CD14-positive monocyte (primary cell): Measurements from ENCODE around the gene AAR2. TPM values are rescaled to one million over a fixed set of nuclear protein-coding genes. Genes with fewer than 3 reads are reported as not detected.

Source experiments
- DNase-seq, 3 donors: peaks; one replicate each; pipeline ENCODE4 v3.0.0-alpha.2; 2011 to 2022
- H2AFZ ChIP-seq: 2 replicates; pipeline ENCODE4 v1.6.0; 2012; ENCODE audit warnings: mild to moderate bottlenecking, low read depth, low read length, inconsistent platforms; ENCODE audit not compliant: insufficient read depth, poor library complexity, severe bottlenecking
- H3K27ac ChIP-seq, 2 donors: 1 replicate in 1 of 2; 2 replicates in 1 of 2; pipeline ENCODE4 v1.5.1; 2012 to 2013; ENCODE audit warnings: low read length in 2 of 2, control low read depth in 1 of 2, inconsistent platforms in 1 of 2, low read depth in 1 of 2, mild to moderate bottlenecking in 1 of 2
- H3K27me3 ChIP-seq, 2 donors: one replicate each; pipeline versions ENCODE4 v1.6.0 to v1.6.1; 2011 to 2013; ENCODE audit warnings: low read length in 2 of 2; ENCODE audit not compliant: control insufficient read depth in 2 of 2, insufficient read depth in 2 of 2
- H3K36me3 ChIP-seq, 2 donors: replicated peaks in 1 of 2; 1 replicate in 1 of 2; 2 replicates in 1 of 2; pipeline versions ENCODE4 v1.5.1 to v1.6.1; 2012 to 2013; ENCODE audit warnings: low read length in 2 of 2, control low read depth in 1 of 2, inconsistent platforms in 1 of 2, mild to moderate bottlenecking in 1 of 2; ENCODE audit not compliant: insufficient read depth in 2 of 2, control insufficient read depth in 1 of 2
- H3K4me1 ChIP-seq, 2 donors: 1 replicate in 1 of 2; 2 replicates in 1 of 2; pipeline versions ENCODE4 v1.5.1 to v1.6.1; 2012 to 2013; ENCODE audit warnings: low read length in 2 of 2, control low read depth in 1 of 2, inconsistent platforms in 1 of 2, mild to moderate bottlenecking in 1 of 2, moderate library complexity in 1 of 2; ENCODE audit not compliant: insufficient read depth in 2 of 2, control insufficient read depth in 1 of 2
- H3K4me2 ChIP-seq: replicated peaks from 2 replicates; pipeline ENCODE3; 2012; ENCODE audit warnings: low read length, moderate library complexity, mild to moderate bottlenecking; ENCODE audit not compliant: poor library complexity, severe bottlenecking; ENCODE audit errors: extremely low read depth
- H3K4me3 ChIP-seq, 3 experiments: fragments of 200-600 bp in 1 of 3; sonication (generic) in 1 of 3; replicated peaks in 1 of 3; 1 replicate in 2 of 3; 2 replicates in 1 of 3; pipeline ENCODE4 v1.5.1; 2011 to 2013; ENCODE audit warnings: low read length in 3 of 3, mild to moderate bottlenecking in 3 of 3, control low read depth in 2 of 3, low read depth in 2 of 3, inconsistent platforms in 1 of 3, moderate library complexity in 1 of 3
- H3K79me2 ChIP-seq: 2 replicates; pipeline ENCODE4 v1.6.0; 2012; ENCODE audit warnings: mild to moderate bottlenecking, control low read depth, inconsistent platforms, low read length, moderate library complexity; ENCODE audit not compliant: insufficient read depth
- H3K9ac ChIP-seq: 2 replicates; pipeline ENCODE4 v1.6.0; 2017; ENCODE audit warnings: low read length, mild to moderate bottlenecking; ENCODE audit not compliant: insufficient read depth, poor library complexity, severe bottlenecking
- H3K9me3 ChIP-seq, 2 donors: replicated peaks in 1 of 2; 1 replicate in 1 of 2; 2 replicates in 1 of 2; pipeline versions ENCODE4 v1.5.1 to v1.6.1; 2012 to 2013; ENCODE audit warnings: low read length in 2 of 2, control low read depth in 1 of 2; ENCODE audit not compliant: control insufficient read depth in 1 of 2, insufficient read depth in 1 of 2
- H4K20me1 ChIP-seq: 2 replicates; pipeline ENCODE4 v1.6.0; 2012; ENCODE audit warnings: mild to moderate bottlenecking, low read length, control low read depth, moderate library complexity; ENCODE audit not compliant: insufficient read depth
- H3K27ac Mint-ChIP-seq, 7 donors: one replicate each; pipeline ENCODE4 v1.8.0; 2020; ENCODE audit warnings: mild to moderate bottlenecking in 7 of 7, mixed read lengths in 7 of 7, moderate library complexity in 6 of 7, inconsistent platforms in 2 of 7
- H3K27me3 Mint-ChIP-seq, 3 donors: one replicate each; pipeline ENCODE4 v1.8.0; 2021 to 2022; ENCODE audit warnings: low read depth in 3 of 3, mild to moderate bottlenecking in 3 of 3, mixed read lengths in 3 of 3, moderate library complexity in 3 of 3, inconsistent platforms in 1 of 3
- H3K36me3 Mint-ChIP-seq, 2 donors: one replicate each; pipeline ENCODE4 v1.8.0; 2020; ENCODE audit warnings: mixed read lengths in 2 of 2, inconsistent platforms in 1 of 2, mild to moderate bottlenecking in 1 of 2
- H3K4me1 Mint-ChIP-seq: one replicate; pipeline ENCODE4 v1.8.0; 2020; ENCODE audit warnings: mild to moderate bottlenecking, mixed read lengths
- H3K4me3 Mint-ChIP-seq, 2 donors: one replicate each; pipeline ENCODE4 v1.8.0; 2020; ENCODE audit warnings: mild to moderate bottlenecking in 2 of 2, mixed read lengths in 2 of 2, moderate library complexity in 1 of 2
- H3K9me3 Mint-ChIP-seq, 7 donors: one replicate each; pipeline ENCODE4 v1.8.0; 2020 to 2022; ENCODE audit warnings: mixed read lengths in 7 of 7, mild to moderate bottlenecking in 6 of 7, moderate library complexity in 6 of 7, inconsistent platforms in 2 of 7
- WGBS: methylation state at CpG from one replicate; pipeline ENCODE4 v1.1.5; 2013; ENCODE audit warnings: missing lambda C conversion rate; ENCODE audit not compliant: insufficient coverage; 5-methylcytosine and 5-hydroxymethylcytosine counted together
- intact Hi-C, 2 donors: fragments of 100-400 bp; cut with micrococcal nuclease; formaldehyde crosslinking; loops; one replicate each; pipeline versions ENCODE4 v1.15.0 to v1.15.1; 2023
- polyA plus RNA-seq, 3 donors: library from polyadenylated mRNA; depleted of rRNA in 1 of 3; unstranded in 2 of 3; stranded (reverse) in 1 of 3; fragments of 300-500 nt in 2 of 3; fragments of >200 nt in 1 of 3; fragmentation: Illumina TruSeq in 2 of 3; gene quantifications; 1 replicate in 2 of 3; 2 replicates in 1 of 3; pipeline ENCODE4 v1.2.3, GENCODE V29; 2012 to 2021
- TF ChIP-seq, protein P1 (sequence below): fragments of 200-600 bp; IDR thresholded peaks from one replicate; pipeline ENCODE4 v1.8.0; 2022; ENCODE audit warnings: antibody characterized with exemption, mild to moderate bottlenecking

AAR2 gene
- polyA plus RNA-seq, 3 donors, result 9.1 to 48.8 (median 45.2) TPM

DNA sequence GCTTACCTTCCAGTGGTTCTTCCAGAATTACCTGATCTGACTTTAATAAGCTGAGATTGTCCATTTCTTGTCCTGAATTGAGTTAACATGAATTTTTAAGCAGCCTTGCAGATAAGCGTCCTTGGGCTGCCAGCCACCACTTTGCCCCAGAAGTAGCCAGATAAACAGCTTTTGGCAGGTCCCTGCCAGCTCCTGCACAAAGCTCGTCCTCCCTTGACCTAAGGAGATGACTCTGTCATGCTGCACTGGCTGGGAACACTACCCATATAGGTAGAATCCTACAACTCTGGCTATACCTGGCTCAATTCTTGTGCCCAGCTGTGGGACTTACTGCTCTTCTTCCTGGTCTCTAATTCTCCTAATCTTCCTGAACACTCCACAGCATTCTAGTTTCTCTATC lies 39.6 kb upstream of the AAR2 start:
- H3K27me3 Mint-ChIP-seq, result peaks cover 2 to 7% (median 6%) of the 10 kb centered on the region in 3 donors
- H3K36me3 ChIP-seq, result no peaks in the 10 kb centered on the region

DNA sequence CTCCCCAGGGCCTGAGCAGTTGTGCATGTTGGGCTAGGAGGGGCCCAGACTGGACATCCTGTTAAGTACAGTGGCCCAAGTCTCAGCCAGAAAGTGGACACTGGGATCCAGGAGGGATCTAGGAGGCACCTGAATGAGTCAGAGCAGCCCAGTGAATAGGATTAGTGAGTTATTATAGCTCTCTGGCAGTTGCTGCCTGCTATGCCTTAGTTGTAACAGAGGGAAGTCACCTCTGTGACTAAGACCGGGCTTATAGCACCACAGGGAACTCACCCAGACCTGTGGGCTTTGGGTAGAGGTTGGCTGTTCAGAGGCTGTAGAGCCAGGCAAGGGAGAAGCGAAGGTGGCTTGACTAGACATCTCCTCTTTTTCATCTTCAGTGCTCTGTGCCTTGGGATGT lies 39.0 kb upstream of the AAR2 start:
- Histone ChIP-seq H3K4me3 (no peak overlapping the region), H3K79me2 (no peaks in the 10 kb centered on the region), H3K4me2 (no peak overlapping the region), H3K27ac (no peak overlapping the region), H3K27me3 (no peaks in the 10 kb centered on the region), H3K9me3 (no peaks in the 10 kb centered on the region), H2AFZ (no peak overlapping the region), H3K9ac (no peak overlapping the region), H3K36me3 (no peaks in the 10 kb centered on the region), H3K4me1 (no peaks in the 10 kb centered on the region), H4K20me1 (peaks cover 3% of the 10 kb centered on the region)
- Mint-ChIP-seq H3K27me3 (peaks cover 2 to 7% (median 6%) of the 10 kb centered on the region in 3 donors), H3K4me3 (no peak overlapping the region), H3K9me3 (no peaks in the 10 kb centered on the region), H3K4me1 (peaks cover 3% of the 10 kb centered on the region), H3K27ac (no peak overlapping the region), H3K36me3 (no peaks in the 10 kb centered on the region)
- intact Hi-C loops, result loop anchor here in 1 of 2 donors (5.0 kb wide), 1 partner anchor 40 kb away; no protein-coding TSS in a partner anchor
- no peak for DNase-seq
- 86% methylated on average over 2 of the region's 2 CpGs for WGBS
- TF ChIP-seq, protein P1, sequence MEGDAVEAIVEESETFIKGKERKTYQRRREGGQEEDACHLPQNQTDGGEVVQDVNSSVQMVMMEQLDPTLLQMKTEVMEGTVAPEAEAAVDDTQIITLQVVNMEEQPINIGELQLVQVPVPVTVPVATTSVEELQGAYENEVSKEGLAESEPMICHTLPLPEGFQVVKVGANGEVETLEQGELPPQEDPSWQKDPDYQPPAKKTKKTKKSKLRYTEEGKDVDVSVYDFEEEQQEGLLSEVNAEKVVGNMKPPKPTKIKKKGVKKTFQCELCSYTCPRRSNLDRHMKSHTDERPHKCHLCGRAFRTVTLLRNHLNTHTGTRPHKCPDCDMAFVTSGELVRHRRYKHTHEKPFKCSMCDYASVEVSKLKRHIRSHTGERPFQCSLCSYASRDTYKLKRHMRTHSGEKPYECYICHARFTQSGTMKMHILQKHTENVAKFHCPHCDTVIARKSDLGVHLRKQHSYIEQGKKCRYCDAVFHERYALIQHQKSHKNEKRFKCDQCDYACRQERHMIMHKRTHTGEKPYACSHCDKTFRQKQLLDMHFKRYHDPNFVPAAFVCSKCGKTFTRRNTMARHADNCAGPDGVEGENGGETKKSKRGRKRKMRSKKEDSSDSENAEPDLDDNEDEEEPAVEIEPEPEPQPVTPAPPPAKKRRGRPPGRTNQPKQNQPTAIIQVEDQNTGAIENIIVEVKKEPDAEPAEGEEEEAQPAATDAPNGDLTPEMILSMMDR, result no peak

More for the DNA sequence above, 39.6 kb upstream of the AAR2 start:
- DNase-seq, result no peak
- Histone ChIP-seq H3K9me3 (no peaks in the 10 kb centered on the region), H4K20me1 (peaks cover 3% of the 10 kb centered on the region), H3K4me2 (no peak overlapping the region), H3K4me1 (no peaks in the 10 kb centered on the region), H3K27ac (no peak overlapping the region), H3K79me2 (no peaks in the 10 kb centered on the region), H3K9ac (no peak overlapping the region), H2AFZ (no peak overlapping the region), H3K27me3 (no peaks in the 10 kb centered on the region), H3K4me3 (no peak overlapping the region)
- 88% methylated on average over 2 of the region's 2 CpGs for WGBS
- intact Hi-C loops, result loop anchor here in 1 of 2 donors (5.0 kb wide), 1 partner anchor 39 kb away; no protein-coding TSS in a partner anchor
- TF ChIP-seq, protein P1, result no peak
- Mint-ChIP-seq H3K4me3 (no peak overlapping the region), H3K27ac (no peak overlapping the region), H3K36me3 (no peaks in the 10 kb centered on the region), H3K4me1 (peaks cover 3% of the 10 kb centered on the region), H3K9me3 (no peaks in the 10 kb centered on the region)
